MCF 10A (cell line): ENCODE data around the gene RALBP1. TPM values are rescaled to one million over a fixed set of nuclear protein-coding genes. Genes with fewer than 3 reads are reported as not detected.
A peak's percentile ranks its signal among the peaks of the same experiment; 100 is the strongest.
"Not testable (repeated sequence)": the region's sequence is repeated elsewhere in the genome, so short reads cannot be mapped to it uniquely, and the experiment has no call there.

ENCODE experiments used
- BruUV-seq: library from RNA; stranded (reverse); fragments of 400-500 nt; replicated peaks from 2 replicates; lab custom pipeline; 2021; lab: Mats Ljungman, UMichigan
- CTCF ChIA-PET: fragments of 300-600 bp; sonication (Branson Sonifier 250); formaldehyde crosslinking; extraction: SDS; loops from one replicate; lab custom pipeline; 2021; ENCODE audit warnings: antibody characterized with exemption, inconsistent platforms; lab: Yijun Ruan, JAX
- POLR2A ChIA-PET: fragments of 300-600, 350-650 bp; sonication (Branson Sonifier 250); formaldehyde crosslinking; extraction: SDS; loops from one replicate; lab custom pipeline; 2020; ENCODE audit warnings: antibody characterized with exemption, inconsistent platforms; lab: Yijun Ruan, JAX
- DNase-seq: peaks from one replicate; pipeline ENCODE4 v3.0.0-alpha.2; 2018; ENCODE audit not compliant: unreplicated experiment
- H3K27ac Mint-ChIP-seq: one replicate; pipeline ENCODE4 v1.8.0; 2022; ENCODE audit warnings: mild to moderate bottlenecking, low read depth, mixed read lengths; ENCODE audit not compliant: unreplicated experiment
- H3K27me3 Mint-ChIP-seq: one replicate; pipeline ENCODE4 v1.8.0; 2022; ENCODE audit warnings: mixed read lengths; ENCODE audit not compliant: insufficient read depth, unreplicated experiment
- H3K36me3 Mint-ChIP-seq: one replicate; pipeline ENCODE4 v1.8.0; 2022; ENCODE audit warnings: mild to moderate bottlenecking, moderate library complexity, mixed read lengths; ENCODE audit not compliant: insufficient read depth, unreplicated experiment
- H3K4me1 Mint-ChIP-seq: one replicate; pipeline ENCODE4 v1.8.0; 2022; ENCODE audit warnings: mixed read lengths; ENCODE audit not compliant: insufficient read depth, unreplicated experiment
- H3K4me3 Mint-ChIP-seq: one replicate; pipeline ENCODE4 v1.8.0; 2022; ENCODE audit warnings: mild to moderate bottlenecking, moderate library complexity, mixed read lengths; ENCODE audit not compliant: unreplicated experiment
- H3K9me3 Mint-ChIP-seq: one replicate; pipeline ENCODE4 v1.8.0; 2022; ENCODE audit warnings: mixed read lengths; ENCODE audit not compliant: unreplicated experiment
- CTCF ChIP-seq: fragments of 200-600 bp; IDR thresholded peaks from one replicate; pipeline ENCODE4 v1.8.0; 2022; ENCODE audit warnings: antibody characterized with exemption, mild to moderate bottlenecking; ENCODE audit not compliant: unreplicated experiment
- intact Hi-C: fragments of 100-400 bp; cut with micrococcal nuclease; formaldehyde crosslinking; loops from 2 replicates; pipeline ENCODE4 v1.14.1; 2022
- total RNA-seq: library from RNA; stranded (reverse); gene quantifications from 2 replicates; pipeline ENCODE4 v1.2.3, GENCODE V29; 2022

Gene RALBP1
- total RNA-seq, 1 experiment from 2014 or later, result 47.0 TPM

GRCh38 chr18:9475643-9476591 lies 604 bp downstream of the RALBP1 start:
- no TSS peak for BruUV-seq
- ChIA-PET CTCF (interaction anchor here (0.5 to 0.8 kb wide), 3 partner anchors 36 to 404 kb away, joined by 3 to 4 read pairs (median 3); no protein-coding TSS in a partner anchor), POLR2A (interaction anchor here (0.6 to 2.4 kb wide), 20 partner anchors 10 to 339 kb away, joined by 3 to 12 read pairs (median 4); partner anchors contain the start of genes ANKRD12 and TWSG1)
- Mint-ChIP-seq H3K4me3 (peak overlapping the region; percentile 92), H3K4me1 (peaks cover 29% of the 10 kb centered on the region), H3K27me3 (no peaks in the 10 kb centered on the region), H3K9me3 (no peaks in the 10 kb centered on the region), H3K36me3 (peaks cover 12% of the 10 kb centered on the region), H3K27ac (peak overlapping the region; percentile 97)
- intact Hi-C loops, result loop anchor here (2.0 to 5.0 kb wide), 2 partner anchors 141 to 329 kb away; partner anchors contain the start of gene TWSG1
- DNase-seq, result peak; percentile 37
- TF ChIP-seq CTCF, result no peak

- H3K9me3 Mint-ChIP-seq, DNase-seq, H3K27me3 Mint-ChIP-seq: not testable (repeated sequence)
- CTCF ChIA-PET, result interaction anchor here (0.6 to 0.8 kb wide), 2 partner anchors 37 to 246 kb away, joined by 3 read pairs; no protein-coding TSS in a partner anchor
- intact Hi-C loops, result loop anchor here (5.0 kb wide), 1 partner anchor 330 kb away; no protein-coding TSS in a partner anchor
- POLR2A ChIA-PET, result interaction anchor here (0.6 to 2.4 kb wide), 11 partner anchors 13 to 338 kb away, joined by 3 to 12 read pairs (median 4); partner anchors contain the start of gene TWSG1
- Mint-ChIP-seq H3K4me3 (peak overlapping the region; percentile 92), H3K36me3 (peaks cover 12% of the 10 kb centered on the region), H3K4me1 (peaks cover 33% of the 10 kb centered on the region), H3K27ac (peak overlapping the region; percentile 97)
- TSS peak; percentile 38 for BruUV-seq
Observed at GRCh38 chr18:9476949-9477348, 1.6 kb downstream of the RALBP1 start.

GRCh38 chr18:9477509-9477908 lies 2.2 kb downstream of the RALBP1 start:
- H3K36me3 Mint-ChIP-seq, result peaks cover 12% of the 10 kb centered on the region
- intact Hi-C loops, result loop anchor here (5.0 kb wide), 1 partner anchor 330 kb away; no protein-coding TSS in a partner anchor

GRCh38 chr18:9478545-9478944 lies 3.2 kb downstream of the RALBP1 start:
- H3K27me3 Mint-ChIP-seq, result no peaks in the 10 kb centered on the region
- H3K36me3 Mint-ChIP-seq, result peaks cover 12% of the 10 kb centered on the region
- no peak overlapping the region for H3K4me3 Mint-ChIP-seq
- H3K27ac Mint-ChIP-seq, result no peak overlapping the region
- H3K4me1 Mint-ChIP-seq, result peaks cover 38% of the 10 kb centered on the region
- no peaks in the 10 kb centered on the region for H3K9me3 Mint-ChIP-seq
- ChIA-PET POLR2A (no interaction called here), CTCF (interaction anchor here (0.6 to 0.7 kb wide), 2 partner anchors 37 to 1919 kb away, joined by 3 read pairs; no protein-coding TSS in a partner anchor)
- no peak for TF ChIP-seq CTCF
- intact Hi-C loops, result loop anchor here (5.0 kb wide), 1 partner anchor 331 kb away; no protein-coding TSS in a partner anchor
- BruUV-seq, result no TSS peak
- no peak for DNase-seq

More at GRCh38 chr18:9477509-9477908, 2.2 kb downstream of the RALBP1 start:
- no peak for TF ChIP-seq CTCF
- no TSS peak for BruUV-seq
- no peaks in the 10 kb centered on the region for H3K9me3 Mint-ChIP-seq
- H3K27ac Mint-ChIP-seq, result peak overlapping the region; percentile 97
- no peak for DNase-seq
- ChIA-PET CTCF (no interaction called here), POLR2A (no interaction called here)
- no peaks in the 10 kb centered on the region for H3K27me3 Mint-ChIP-seq
- peak overlapping the region; percentile 92 for H3K4me3 Mint-ChIP-seq
- H3K4me1 Mint-ChIP-seq, result peaks cover 38% of the 10 kb centered on the region
